ENCODE measurements around the gene TRAF4.
"Not testable (repeated sequence)": the region's sequence is repeated elsewhere in the genome, so short reads cannot be mapped to it uniquely, and the experiment has no call there.

The TRAF4 gene

DNA sequence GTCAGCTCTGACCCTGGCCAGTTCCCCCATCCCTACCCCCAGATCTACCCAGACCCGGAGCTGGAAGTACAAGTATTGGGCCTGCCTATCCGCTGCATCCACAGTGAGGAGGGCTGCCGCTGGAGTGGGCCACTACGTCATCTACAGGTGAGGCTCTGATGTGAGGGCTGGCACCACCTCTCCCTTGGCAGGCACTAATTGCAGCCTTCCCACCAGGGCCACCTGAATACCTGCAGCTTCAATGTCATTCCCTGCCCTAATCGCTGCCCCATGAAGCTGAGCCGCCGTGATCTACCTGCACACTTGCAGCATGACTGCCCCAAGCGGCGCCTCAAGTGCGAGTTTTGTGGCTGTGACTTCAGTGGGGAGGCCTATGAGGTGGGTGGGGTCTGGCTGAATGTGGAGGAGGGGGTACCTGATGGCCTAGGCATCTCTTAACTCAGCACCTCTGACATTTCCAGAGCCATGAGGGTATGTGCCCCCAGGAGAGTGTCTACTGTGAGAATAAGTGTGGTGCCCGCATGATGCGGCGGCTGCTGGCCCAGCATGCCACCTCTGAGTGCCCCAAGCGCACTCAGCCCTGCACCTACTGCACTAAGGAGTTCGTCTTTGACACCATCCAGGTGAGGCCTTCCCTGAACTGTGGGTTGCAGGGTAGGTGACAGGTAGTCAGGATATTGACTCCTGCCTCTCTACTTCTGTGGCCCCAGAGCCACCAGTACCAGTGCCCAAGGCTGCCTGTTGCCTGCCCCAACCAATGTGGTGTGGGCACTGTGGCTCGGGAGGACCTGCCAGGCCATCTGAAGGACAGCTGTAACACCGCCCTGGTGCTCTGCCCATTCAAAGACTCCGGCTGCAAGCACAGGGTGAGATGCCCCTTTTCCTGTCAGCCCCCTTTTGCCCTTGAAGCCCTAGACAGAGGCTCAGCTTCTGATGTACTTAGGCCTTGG lies 4.3 kb downstream of the TRAF4 start:
- no peak for DNase-seq (ENCODE audit: low read depth)

DNA sequence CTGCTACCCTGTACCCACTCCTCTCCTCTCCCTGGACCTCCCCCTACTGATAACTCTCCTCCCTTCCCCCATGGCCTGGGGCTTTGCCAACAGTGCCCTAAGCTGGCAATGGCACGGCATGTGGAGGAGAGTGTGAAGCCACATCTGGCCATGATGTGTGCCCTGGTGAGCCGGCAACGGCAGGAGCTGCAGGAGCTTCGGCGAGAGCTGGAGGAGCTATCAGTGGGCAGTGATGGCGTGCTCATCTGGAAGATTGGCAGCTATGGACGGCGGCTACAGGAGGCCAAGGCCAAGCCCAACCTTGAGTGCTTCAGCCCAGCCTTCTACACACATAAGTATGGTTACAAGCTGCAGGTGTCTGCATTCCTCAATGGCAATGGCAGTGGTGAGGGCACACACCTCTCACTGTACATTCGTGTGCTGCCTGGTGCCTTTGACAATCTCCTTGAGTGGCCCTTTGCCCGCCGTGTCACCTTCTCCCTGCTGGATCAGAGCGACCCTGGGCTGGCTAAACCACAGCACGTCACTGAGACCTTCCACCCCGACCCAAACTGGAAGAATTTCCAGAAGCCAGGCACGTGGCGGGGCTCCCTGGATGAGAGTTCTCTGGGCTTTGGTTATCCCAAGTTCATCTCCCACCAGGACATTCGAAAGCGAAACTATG lies 5.2 kb downstream of the TRAF4 start:
- no peak for DNase-seq (ENCODE audit: low read depth)

DNA sequence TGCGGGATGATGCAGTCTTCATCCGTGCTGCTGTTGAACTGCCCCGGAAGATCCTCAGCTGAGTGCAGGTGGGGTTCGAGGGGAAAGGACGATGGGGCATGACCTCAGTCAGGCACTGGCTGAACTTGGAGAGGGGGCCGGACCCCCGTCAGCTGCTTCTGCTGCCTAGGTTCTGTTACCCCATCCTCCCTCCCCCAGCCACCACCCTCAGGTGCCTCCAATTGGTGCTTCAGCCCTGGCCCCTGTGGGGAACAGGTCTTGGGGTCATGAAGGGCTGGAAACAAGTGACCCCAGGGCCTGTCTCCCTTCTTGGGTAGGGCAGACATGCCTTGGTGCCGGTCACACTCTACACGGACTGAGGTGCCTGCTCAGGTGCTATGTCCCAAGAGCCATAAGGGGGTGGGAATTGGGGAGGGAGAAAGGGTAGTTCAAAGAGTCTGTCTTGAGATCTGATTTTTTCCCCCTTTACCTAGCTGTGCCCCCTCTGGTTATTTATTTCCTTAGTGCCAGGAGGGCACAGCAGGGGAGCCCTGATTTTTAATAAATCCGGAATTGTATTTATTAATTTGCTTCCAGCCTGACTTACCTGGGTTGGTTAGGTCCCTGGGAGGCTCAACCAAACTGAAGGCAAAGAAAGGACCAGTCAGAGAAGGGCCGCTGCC lies 5.8 kb downstream of the TRAF4 start:
- no peak for DNase-seq (ENCODE audit: low read depth)

GRCh38 chr17:28750178-28751047 lies 6.6 kb downstream of the TRAF4 start:
- DNase-seq (ENCODE audit: low read depth) = peak; percentile 83

GRCh38 chr17:28751600-28752366 lies 8.0 kb downstream of the TRAF4 start:
- DNase-seq (ENCODE audit: low read depth) = no peak

DNA sequence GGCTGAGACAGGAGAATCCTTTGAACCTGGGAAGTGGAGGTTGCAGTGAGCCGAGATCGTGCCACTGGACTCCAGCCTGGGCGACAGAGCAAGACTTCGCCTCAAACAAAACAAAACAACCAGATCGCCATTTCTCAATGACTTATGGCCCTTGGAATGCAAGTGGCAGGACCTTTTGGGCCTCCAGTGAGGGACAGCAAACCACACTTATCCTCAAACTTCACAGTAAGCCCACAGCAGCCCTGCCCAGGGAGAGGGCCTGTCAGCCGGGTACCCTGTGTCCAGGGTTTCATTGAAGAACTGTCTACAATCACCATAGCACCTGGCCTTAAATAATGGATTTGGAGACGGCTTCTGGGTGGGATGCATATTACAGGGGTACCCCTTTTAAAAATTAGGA lies 11.7 kb downstream of the TRAF4 start:
- no peak for DNase-seq (ENCODE audit: low read depth)

DNA sequence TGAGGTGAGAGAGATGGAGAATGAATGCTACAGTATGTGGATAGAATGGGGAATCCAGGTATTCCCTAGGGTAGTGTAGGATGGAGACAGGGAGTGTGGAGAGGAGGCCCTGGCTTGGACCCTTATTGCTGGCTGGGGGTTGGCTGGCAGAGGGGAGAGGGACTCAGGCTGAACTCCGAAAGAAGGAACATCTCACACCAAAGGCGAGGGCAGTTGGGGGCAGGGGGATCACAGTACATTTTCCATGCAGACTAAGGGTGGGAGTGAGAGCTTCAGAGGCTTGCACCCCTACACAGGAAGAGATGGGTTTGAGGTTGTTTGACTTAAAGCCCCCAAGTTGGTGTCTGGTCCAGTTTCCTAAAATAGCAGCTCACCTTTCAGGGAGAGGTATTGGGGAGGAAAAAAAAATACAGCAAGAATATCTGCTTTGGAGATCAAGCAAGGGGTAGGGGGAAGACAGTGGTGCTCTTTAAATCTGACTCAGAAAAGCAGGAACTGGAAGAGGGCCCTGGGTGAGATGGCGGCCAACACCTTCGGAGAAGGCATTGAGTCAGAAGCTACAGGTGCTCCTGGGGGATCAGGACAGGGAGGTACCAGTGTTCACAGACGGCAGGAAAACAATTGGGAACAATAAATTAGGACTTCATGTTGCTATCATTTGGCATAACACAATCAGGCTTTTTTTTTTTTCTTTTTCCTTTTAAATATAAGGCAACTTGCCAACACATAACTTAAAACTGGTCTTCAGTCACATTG lies 12.4 kb downstream of the TRAF4 start:
- no peak for DNase-seq (ENCODE audit: low read depth)

DNA sequence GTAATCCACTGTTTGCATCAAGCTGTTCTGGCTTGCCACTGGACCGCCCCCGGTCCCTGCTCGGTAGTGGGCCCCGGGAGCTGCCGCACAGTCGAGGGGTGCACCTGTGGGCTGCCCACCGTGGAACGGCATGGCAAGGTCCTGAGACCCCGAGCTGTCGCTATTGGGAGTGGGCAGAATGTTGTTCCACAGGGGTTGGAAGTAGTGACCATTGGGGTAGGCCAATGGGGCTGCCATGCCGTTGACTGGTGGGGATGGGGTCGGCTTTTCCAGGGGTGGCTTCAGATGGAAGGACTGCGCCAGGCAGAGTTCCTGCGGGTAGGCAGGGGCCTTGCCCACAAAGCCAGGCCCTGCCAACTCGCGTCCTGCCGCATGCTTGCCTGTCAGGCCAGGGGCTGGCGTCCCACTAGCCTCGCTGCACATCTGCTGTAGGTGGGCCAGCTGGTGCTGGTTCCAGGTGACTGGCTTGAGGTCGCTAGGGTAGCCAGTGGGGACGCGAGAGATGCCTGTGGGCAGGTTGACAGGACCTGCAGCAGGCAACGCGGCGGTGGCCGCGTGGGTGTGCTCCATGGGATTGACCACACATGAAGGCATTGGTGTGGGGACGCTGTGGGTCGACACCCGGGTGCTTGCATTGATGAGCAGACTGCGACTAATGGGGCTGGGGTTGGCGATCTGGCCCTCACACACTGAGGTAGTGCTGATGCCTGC lies 14.8 kb downstream of the TRAF4 start:
- DNase-seq (ENCODE audit: low read depth) = no peak

GRCh38 chr17:28759256-28759865 lies 15.6 kb downstream of the TRAF4 start:
- no peak for DNase-seq (ENCODE audit: low read depth)

DNA sequence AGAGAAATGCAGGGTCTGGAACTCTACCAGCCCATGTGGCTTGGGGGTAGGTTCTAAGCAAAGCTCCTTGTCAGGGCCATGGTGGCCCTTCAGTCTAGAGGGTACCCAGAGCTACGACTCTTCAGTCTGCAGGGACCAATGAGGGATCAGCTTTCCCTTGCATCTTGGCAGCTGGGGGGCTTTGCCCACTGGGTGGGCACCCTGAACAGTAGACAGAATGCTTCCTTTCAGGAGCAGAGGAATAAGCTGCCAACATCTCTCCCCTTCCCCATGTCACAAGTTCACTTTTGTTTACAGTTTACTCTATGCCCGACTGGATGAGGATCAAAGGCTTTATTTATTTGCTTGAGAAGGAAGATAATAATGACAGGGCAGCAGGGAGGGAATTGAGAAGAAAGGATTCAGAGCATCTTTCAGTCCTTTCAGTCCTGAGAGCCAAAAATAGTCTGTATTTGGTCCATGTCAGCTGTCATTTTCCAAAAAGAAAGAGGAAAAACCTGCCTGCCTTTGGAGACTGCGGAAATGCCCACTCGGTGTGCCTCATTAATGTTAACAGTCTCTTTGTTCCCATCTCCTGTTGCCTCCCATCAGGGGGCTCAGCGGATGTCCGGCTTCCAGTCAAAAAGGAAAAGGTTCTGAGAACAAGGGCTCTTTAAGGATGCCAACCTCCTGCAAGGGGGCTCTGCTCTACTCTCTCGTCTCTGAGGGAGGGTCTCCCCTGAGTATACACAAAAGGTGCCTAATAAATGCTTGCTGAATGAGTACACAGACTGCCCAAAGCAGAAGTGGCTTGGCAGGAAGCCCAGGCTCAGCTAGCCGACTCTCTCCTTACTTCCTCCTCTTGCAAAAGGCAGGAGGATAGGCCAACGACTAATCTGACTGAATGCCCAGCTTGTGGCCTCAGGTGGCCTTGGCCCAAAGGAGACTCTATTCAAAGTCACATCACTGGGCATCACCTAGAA lies 17.1 kb downstream of the TRAF4 start:
- no peak for DNase-seq (ENCODE audit: low read depth)

DNA sequence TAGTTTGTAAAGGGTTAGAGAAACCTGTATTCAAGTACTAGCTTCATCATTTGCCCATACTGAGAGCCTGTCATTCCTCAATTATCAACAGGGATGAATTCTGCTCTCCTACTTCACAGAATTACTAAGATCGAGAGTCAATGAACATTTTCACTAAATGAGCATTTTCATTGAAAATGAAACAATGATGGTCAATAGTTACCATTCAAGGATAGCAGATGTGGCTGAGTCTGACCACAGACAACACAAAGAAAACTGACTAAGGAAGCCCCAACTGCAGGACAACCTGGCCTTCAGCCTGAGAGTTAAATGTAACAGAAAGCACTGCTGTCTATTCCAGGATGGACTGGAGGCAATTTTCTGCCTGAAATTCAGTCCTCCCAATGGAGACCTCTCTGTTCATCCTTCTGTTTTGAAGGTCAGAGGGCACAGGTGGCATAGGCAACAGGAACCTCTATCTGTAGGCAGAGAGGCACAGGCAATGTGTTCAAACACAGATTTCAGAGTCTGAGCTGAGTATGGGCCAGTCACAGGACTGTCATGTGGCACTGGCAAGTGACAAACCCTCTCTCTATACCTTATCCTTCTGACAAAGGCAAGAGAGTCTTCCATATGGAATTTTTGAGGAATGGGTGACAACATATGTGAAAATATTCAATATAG lies 19.5 kb downstream of the TRAF4 start:
- no peak for DNase-seq (ENCODE audit: low read depth)

DNA sequence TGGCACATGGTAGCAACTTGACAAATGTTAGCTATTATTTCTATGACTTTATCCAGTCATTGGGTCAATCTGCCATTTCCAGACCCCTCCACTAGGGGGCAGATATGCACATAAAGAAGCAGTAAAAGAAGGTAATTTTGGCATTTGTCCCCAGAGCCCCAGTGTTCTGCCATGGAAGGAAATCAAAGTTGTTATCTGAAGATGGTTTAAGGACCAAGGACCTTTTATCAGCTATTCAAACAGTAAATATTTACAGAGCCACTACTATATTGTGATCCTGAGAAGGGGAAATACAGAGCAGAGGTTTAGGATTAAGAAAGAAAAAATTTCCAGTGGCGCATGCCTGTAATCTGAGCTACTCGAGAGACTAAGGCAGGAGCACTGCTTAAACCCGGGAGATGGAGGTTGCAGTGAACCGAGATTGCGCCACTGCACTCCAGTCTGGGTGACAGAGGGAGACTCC lies 20.0 kb downstream of the TRAF4 start:
- DNase-seq (ENCODE audit: low read depth) = peak; percentile 77

GRCh38 chr17:28765038-28765437 lies 21.2 kb downstream of the TRAF4 start:
- no peak for DNase-seq (ENCODE audit: low read depth)

DNA sequence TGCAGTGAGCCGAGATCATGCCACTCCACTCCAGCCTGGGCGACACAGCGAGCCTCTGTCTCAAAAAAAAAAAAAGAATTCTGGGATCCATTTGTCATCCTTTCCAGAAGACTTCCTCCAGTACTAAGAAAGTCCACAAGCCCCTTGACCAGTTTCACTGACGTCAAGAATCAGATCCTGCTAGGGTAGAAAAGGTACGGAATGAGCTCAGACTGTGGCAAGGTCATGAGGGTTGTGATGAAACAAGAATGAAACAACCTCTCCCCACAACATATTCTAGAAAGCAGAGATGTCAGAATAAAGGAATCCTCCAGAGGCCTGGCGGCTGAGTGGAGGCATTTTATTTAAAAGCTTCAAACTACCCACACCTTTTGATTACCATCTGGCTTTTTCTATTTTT lies 29.9 kb downstream of the TRAF4 start:
- no peak for DNase-seq (ENCODE audit: low read depth)

GRCh38 chr17:28774206-28774605 lies 30.4 kb downstream of the TRAF4 start:
- no peak for DNase-seq (ENCODE audit: low read depth)

DNA sequence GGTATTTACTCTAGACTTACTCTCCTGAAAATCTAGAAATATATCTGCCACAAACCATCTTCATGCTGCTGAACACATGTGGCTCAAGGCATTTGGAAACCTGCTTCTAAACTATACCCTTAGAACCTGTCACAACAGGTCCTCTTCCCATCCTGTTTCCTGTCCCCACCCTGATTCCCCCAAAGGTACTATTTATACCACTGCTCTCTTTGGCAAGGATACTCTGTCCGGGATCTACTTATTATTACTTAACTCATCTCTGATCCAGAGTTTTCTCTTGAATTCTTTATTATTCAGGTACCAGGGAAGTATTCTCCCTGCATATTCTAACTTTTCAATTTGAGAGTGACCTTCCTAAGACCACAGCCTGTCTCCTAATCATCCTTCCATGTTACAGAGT lies 33.4 kb downstream of the TRAF4 start:
- no peak for DNase-seq (ENCODE audit: low read depth)

DNA sequence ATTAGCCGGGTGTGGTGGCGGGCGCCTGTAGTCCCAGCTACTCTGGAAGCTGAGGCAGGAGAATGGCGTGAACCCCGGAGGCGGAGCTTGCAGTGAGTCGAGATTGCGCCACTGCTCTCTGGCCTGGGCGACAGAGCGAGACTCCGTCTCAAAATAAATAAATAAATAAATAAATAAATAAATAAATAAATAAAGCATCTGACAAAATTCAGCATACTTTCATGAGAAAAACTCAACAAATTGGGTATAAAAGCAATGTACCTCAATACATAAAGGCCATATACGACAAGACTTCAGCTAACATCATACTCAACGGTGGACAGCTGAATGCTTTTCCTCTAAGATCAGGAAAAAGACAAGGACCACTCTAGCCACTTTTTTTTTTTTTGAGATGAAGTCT lies 35.8 kb downstream of the TRAF4 start:
- DNase-seq (ENCODE audit: low read depth) = not testable (repeated sequence)
